ENCODE data around the gene STX11.

STX11 gene

GRCh38 chr6:144217264-144217663 lies 66.9 kb downstream of the STX11 start:
- TF ChIP-seq NFIC (IDR thresholded peaks at IDR 0.05) (no peak), MAX (IDR thresholded peaks at IDR 0.05) (no peak), REST (IDR thresholded peaks at IDR 0.05; ENCODE audit: low read depth) (no peak)

GRCh38 chr6:144217797-144218196 lies 67.5 kb downstream of the STX11 start:
- TF ChIP-seq FOXM1 (IDR thresholded peaks at IDR 0.05; ENCODE audit: borderline replicate concordance, low read depth) (no peak), TEAD4 (IDR thresholded peaks at IDR 0.05) (no peak), EP300 (IDR thresholded peaks at IDR 0.05; ENCODE audit: borderline replicate concordance) (no peak), CREB1 (IDR thresholded peaks at IDR 0.05; ENCODE audit: low read depth) (no peak), NFIC (IDR thresholded peaks at IDR 0.05) (no peak), EGR1 (IDR thresholded peaks at IDR 0.05) (no peak), ZBTB7A (IDR thresholded peaks at IDR 0.05; ENCODE audit: low read depth) (no peak), RAD21 (IDR thresholded peaks at IDR 0.05; ENCODE audit: low read depth) (no peak), YY1 (IDR thresholded peaks at IDR 0.05; ENCODE audit: low read depth) (no peak), TAF1 (IDR thresholded peaks at IDR 0.05; ENCODE audit: low read depth) (no peak), TCF12 (IDR thresholded peaks at IDR 0.05; ENCODE audit: low read depth) (no peak), MAX (IDR thresholded peaks at IDR 0.05) (no peak), USF1 (IDR thresholded peaks at IDR 0.05) (no peak), CEBPB (IDR thresholded peaks at IDR 0.05) (no peak), REST (IDR thresholded peaks at IDR 0.05; ENCODE audit: low read depth) (no peak)

GRCh38 chr6:144219056-144219685 lies 68.9 kb downstream of the STX11 start:
- TF ChIP-seq RAD21 (IDR thresholded peaks at IDR 0.05; ENCODE audit: low read depth) (peak; percentile 78), EGR1 (IDR thresholded peaks at IDR 0.05) (no peak), TCF12 (IDR thresholded peaks at IDR 0.05; ENCODE audit: low read depth) (no peak), EP300 (IDR thresholded peaks at IDR 0.05; ENCODE audit: borderline replicate concordance) (no peak)

- TF ChIP-seq TCF12 (IDR thresholded peaks at IDR 0.05; ENCODE audit: low read depth) (no peak), USF1 (IDR thresholded peaks at IDR 0.05) (no peak), CREB1 (IDR thresholded peaks at IDR 0.05; ENCODE audit: low read depth) (no peak), ZBTB7A (IDR thresholded peaks at IDR 0.05; ENCODE audit: low read depth) (no peak), FOXM1 (IDR thresholded peaks at IDR 0.05; ENCODE audit: borderline replicate concordance, low read depth) (no peak), EGR1 (IDR thresholded peaks at IDR 0.05) (no peak), CEBPB (IDR thresholded peaks at IDR 0.05) (no peak), REST (IDR thresholded peaks at IDR 0.05; ENCODE audit: low read depth) (no peak), YY1 (IDR thresholded peaks at IDR 0.05; ENCODE audit: low read depth) (no peak)
These were observed 69.9 kb downstream of the STX11 start for GRCh38 chr6:144220031-144220790.
